NCI-H524 (cell line): ENCODE data around the gene COLEC12.
A peak's percentile ranks its signal among the peaks of the same experiment; 100 is the strongest.

Experiments
- DNase-seq, 2 experiments: peaks; one replicate each; lab custom pipeline; 2025; lab: John Stamatoyannopoulos, UW

The COLEC12 gene

GRCh38 chr18:285817-286216 is 214.7 kb downstream of the COLEC12 start:
- no peak for DNase-seq

- DNase-seq = no peak
These were observed 225.0 kb downstream of the COLEC12 start for GRCh38 chr18:275486-275885.

GRCh38 chr18:274313-274712 is 226.2 kb downstream of the COLEC12 start:
- no peak for DNase-seq

- no peak for DNase-seq
These were observed 227.0 kb downstream of the COLEC12 start for GRCh38 chr18:273525-273924.

- DNase-seq = no peak
These were observed 227.9 kb downstream of the COLEC12 start for GRCh38 chr18:272650-273049.

GRCh38 chr18:269480-270095 is 230.9 kb downstream of the COLEC12 start:
- no peak for DNase-seq

- DNase-seq = peak; percentile 71 to 84
These were observed 232.6 kb downstream of the COLEC12 start, which contains the start of gene THOC1 for GRCh38 chr18:267688-268552. TSS of gene THOC1 (minus strand) at chr18:268047. CDS start at chr18:268019, 28 bp downstream.

- DNase-seq = peak in 1 of 2 experiments; percentile 56
These were observed 233.2 kb downstream of the COLEC12 start for GRCh38 chr18:267380-267687.
